ENCODE measurements around the gene SQSTM1.

Gene SQSTM1

GRCh38 chr5:179799644-179799973 is 21.1 kb upstream of the SQSTM1 start:
- Histone ChIP-seq H3K9ac (ENCODE audit: low read depth in 1 of 2, low read length in 2 of 2) (no peak overlapping the region), H3K9me3 (ENCODE audit: control insufficient read depth in 2 of 2, low read length in 2 of 2) (no peaks in the 10 kb centered on the region), H3K36me3 (ENCODE audit: control insufficient read depth in 2 of 2, insufficient read depth in 2 of 2, low read length in 2 of 2) (peaks cover 44 to 50% of the 10 kb centered on the region in 2 donors), H3K4me3 (ENCODE audit: low read length in 2 of 2) (no peak overlapping the region), H3K27ac (ENCODE audit: low read depth in 2 of 2, low read length in 2 of 2) (no peak overlapping the region), H3K4me1 (ENCODE audit: control insufficient read depth in 2 of 2, insufficient read depth in 2 of 2, low read length in 2 of 2) (peaks cover 33 to 39% of the 10 kb centered on the region in 2 donors), H3K27me3 (ENCODE audit: control insufficient read depth in 2 of 2, insufficient read depth in 2 of 2, low read length in 2 of 2) (no peaks in the 10 kb centered on the region)

GRCh38 chr5:179800071-179800695 is 20.5 kb upstream of the SQSTM1 start:
- H3K36me3 ChIP-seq (ENCODE audit: control insufficient read depth in 2 of 2, insufficient read depth in 2 of 2, low read length in 2 of 2), result peaks cover 44 to 50% of the 10 kb centered on the region in 2 donors
- peaks cover 33 to 41% of the 10 kb centered on the region in 2 donors for H3K4me1 ChIP-seq (ENCODE audit: control insufficient read depth in 2 of 2, insufficient read depth in 2 of 2, low read length in 2 of 2)
- no peak overlapping the region for H3K27ac ChIP-seq (ENCODE audit: low read depth in 2 of 2, low read length in 2 of 2)

GRCh38 chr5:179800696-179801201 is 20.0 kb upstream of the SQSTM1 start:
- Histone ChIP-seq H3K9ac (ENCODE audit: low read depth in 1 of 2, low read length in 2 of 2) (no peak overlapping the region), H3K27me3 (ENCODE audit: control insufficient read depth in 2 of 2, insufficient read depth in 2 of 2, low read length in 2 of 2) (no peaks in the 10 kb centered on the region), H3K36me3 (ENCODE audit: control insufficient read depth in 2 of 2, insufficient read depth in 2 of 2, low read length in 2 of 2) (peaks cover 44 to 50% of the 10 kb centered on the region in 2 donors), H3K4me3 (ENCODE audit: low read length in 2 of 2) (no peak overlapping the region), H3K9me3 (ENCODE audit: control insufficient read depth in 2 of 2, low read length in 2 of 2) (no peaks in the 10 kb centered on the region), H3K27ac (ENCODE audit: low read depth in 2 of 2, low read length in 2 of 2) (no peak overlapping the region), H3K4me1 (ENCODE audit: control insufficient read depth in 2 of 2, insufficient read depth in 2 of 2, low read length in 2 of 2) (peaks cover 36 to 42% of the 10 kb centered on the region in 2 donors)

More at GRCh38 chr5:179800071-179800695, 20.5 kb upstream of the SQSTM1 start:
- no peak overlapping the region for H3K9ac ChIP-seq (ENCODE audit: low read depth in 1 of 2, low read length in 2 of 2)
- H3K27me3 ChIP-seq (ENCODE audit: control insufficient read depth in 2 of 2, insufficient read depth in 2 of 2, low read length in 2 of 2), result no peaks in the 10 kb centered on the region
- H3K9me3 ChIP-seq (ENCODE audit: control insufficient read depth in 2 of 2, low read length in 2 of 2), result no peaks in the 10 kb centered on the region
- no peak overlapping the region for H3K4me3 ChIP-seq (ENCODE audit: low read length in 2 of 2)

- Histone ChIP-seq H3K9me3 (ENCODE audit: control insufficient read depth in 2 of 2, low read length in 2 of 2) (no peaks in the 10 kb centered on the region), H3K4me3 (ENCODE audit: low read length in 2 of 2) (no peak overlapping the region), H3K27me3 (ENCODE audit: control insufficient read depth in 2 of 2, insufficient read depth in 2 of 2, low read length in 2 of 2) (no peaks in the 10 kb centered on the region), H3K36me3 (ENCODE audit: control insufficient read depth in 2 of 2, insufficient read depth in 2 of 2, low read length in 2 of 2) (peaks cover 44 to 50% of the 10 kb centered on the region in 2 donors), H3K4me1 (ENCODE audit: control insufficient read depth in 2 of 2, insufficient read depth in 2 of 2, low read length in 2 of 2) (peaks cover 33 to 38% of the 10 kb centered on the region in 2 donors), H3K9ac (ENCODE audit: low read depth in 1 of 2, low read length in 2 of 2) (no peak overlapping the region), H3K27ac (ENCODE audit: low read depth in 2 of 2, low read length in 2 of 2) (no peak overlapping the region)
These were observed 19.1 kb upstream of the SQSTM1 start for GRCh38 chr5:179801304-179802206.

DNA sequence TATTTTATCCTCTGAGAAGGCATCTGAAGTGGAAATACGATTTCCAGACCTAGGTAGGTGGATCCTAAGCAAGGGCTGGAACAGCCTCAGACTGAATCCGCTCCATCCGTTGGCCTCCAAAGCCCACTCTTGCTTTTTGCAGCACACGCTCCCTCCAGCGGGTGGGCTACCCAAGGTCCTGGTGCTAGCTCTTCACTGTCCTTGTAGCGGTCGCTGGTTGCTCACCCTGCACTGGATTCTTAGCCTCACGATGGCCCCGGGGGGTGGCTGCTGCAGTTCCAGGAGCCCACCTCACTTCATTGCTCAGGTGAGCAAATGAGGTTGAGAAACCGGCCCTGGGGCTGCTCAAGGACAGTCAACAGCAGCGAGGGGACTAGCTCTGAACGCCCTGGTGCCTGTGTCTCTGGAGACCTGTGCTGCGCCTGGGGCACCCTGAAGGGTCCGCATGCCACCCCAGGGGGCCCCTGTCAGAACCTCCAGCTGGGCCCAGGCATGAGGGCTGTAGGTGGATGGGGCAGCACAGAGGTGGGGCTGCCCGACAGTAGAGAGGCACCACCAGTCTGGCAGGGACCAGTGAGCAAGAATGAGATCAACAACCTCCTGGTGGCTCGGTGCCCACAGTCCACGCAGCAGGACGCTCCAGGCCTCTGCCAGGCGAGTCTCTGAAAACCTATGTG is 18.4 kb upstream of the SQSTM1 start:
- Histone ChIP-seq H3K4me3 (ENCODE audit: low read length in 2 of 2) (no peak overlapping the region), H3K27me3 (ENCODE audit: control insufficient read depth in 2 of 2, insufficient read depth in 2 of 2, low read length in 2 of 2) (no peaks in the 10 kb centered on the region), H3K36me3 (ENCODE audit: control insufficient read depth in 2 of 2, insufficient read depth in 2 of 2, low read length in 2 of 2) (peaks cover 42 to 44% of the 10 kb centered on the region in 2 donors), H3K9ac (ENCODE audit: low read depth in 1 of 2, low read length in 2 of 2) (no peak overlapping the region), H3K27ac (ENCODE audit: low read depth in 2 of 2, low read length in 2 of 2) (no peak overlapping the region), H3K4me1 (ENCODE audit: control insufficient read depth in 2 of 2, insufficient read depth in 2 of 2, low read length in 2 of 2) (peaks cover 30 to 32% of the 10 kb centered on the region in 2 donors), H3K9me3 (ENCODE audit: control insufficient read depth in 2 of 2, low read length in 2 of 2) (no peaks in the 10 kb centered on the region)

- Histone ChIP-seq H3K4me3 (ENCODE audit: low read length in 2 of 2) (no peak overlapping the region), H3K27ac (ENCODE audit: low read depth in 2 of 2, low read length in 2 of 2) (no peak overlapping the region)
These were observed 17.6 kb upstream of the SQSTM1 start for GRCh38 chr5:179802950-179803562.

GRCh38 chr5:179803651-179804554 is 16.8 kb upstream of the SQSTM1 start:
- no peaks in the 10 kb centered on the region for H3K9me3 ChIP-seq (ENCODE audit: control insufficient read depth in 2 of 2, low read length in 2 of 2)
- H3K4me1 ChIP-seq (ENCODE audit: control insufficient read depth in 2 of 2, insufficient read depth in 2 of 2, low read length in 2 of 2), result peaks cover 32 to 34% of the 10 kb centered on the region in 2 donors
- H3K27me3 ChIP-seq (ENCODE audit: control insufficient read depth in 2 of 2, insufficient read depth in 2 of 2, low read length in 2 of 2), result no peaks in the 10 kb centered on the region
- peak overlapping the region; percentile 47 to 88 for H3K9ac ChIP-seq (ENCODE audit: low read depth in 1 of 2, low read length in 2 of 2)
- H3K27ac ChIP-seq (ENCODE audit: low read depth in 2 of 2, low read length in 2 of 2), result peak overlapping the region in 1 of 2 donors; percentile 95
- peaks cover 28 to 31% of the 10 kb centered on the region in 2 donors for H3K36me3 ChIP-seq (ENCODE audit: control insufficient read depth in 2 of 2, insufficient read depth in 2 of 2, low read length in 2 of 2)
- peak overlapping the region; percentile 67 to 71 for H3K4me3 ChIP-seq (ENCODE audit: low read length in 2 of 2)

More at GRCh38 chr5:179802950-179803562, 17.6 kb upstream of the SQSTM1 start:
- peaks cover 32 to 34% of the 10 kb centered on the region in 2 donors for H3K4me1 ChIP-seq (ENCODE audit: control insufficient read depth in 2 of 2, insufficient read depth in 2 of 2, low read length in 2 of 2)
- H3K9ac ChIP-seq (ENCODE audit: low read depth in 1 of 2, low read length in 2 of 2), result no peak overlapping the region
- no peaks in the 10 kb centered on the region for H3K9me3 ChIP-seq (ENCODE audit: control insufficient read depth in 2 of 2, low read length in 2 of 2)
- peaks cover 36 to 39% of the 10 kb centered on the region in 2 donors for H3K36me3 ChIP-seq (ENCODE audit: control insufficient read depth in 2 of 2, insufficient read depth in 2 of 2, low read length in 2 of 2)
- H3K27me3 ChIP-seq (ENCODE audit: control insufficient read depth in 2 of 2, insufficient read depth in 2 of 2, low read length in 2 of 2), result no peaks in the 10 kb centered on the region

DNA sequence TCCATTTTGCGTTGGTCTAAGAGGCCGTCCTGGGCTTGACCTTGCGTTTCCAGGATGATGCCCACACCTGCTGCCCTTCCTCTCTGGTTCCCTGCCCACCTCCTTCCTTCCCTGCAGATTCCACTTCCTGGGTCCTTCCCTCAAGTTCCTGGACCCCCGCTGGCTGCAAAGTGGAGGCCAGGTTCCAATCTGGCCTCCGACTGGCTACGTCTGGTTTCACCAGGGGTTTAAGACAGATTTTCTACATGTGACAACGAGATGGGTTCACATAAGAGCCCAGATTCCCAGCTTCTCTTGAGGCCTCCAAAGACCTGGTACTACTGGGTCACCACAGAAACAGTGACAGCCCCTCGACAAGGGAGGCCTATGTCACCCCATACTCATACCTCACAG is 16.2 kb upstream of the SQSTM1 start:
- Histone ChIP-seq H3K4me3 (ENCODE audit: low read length in 2 of 2) (peak overlapping the region; percentile 67 to 71), H3K27ac (ENCODE audit: low read depth in 2 of 2, low read length in 2 of 2) (peak overlapping the region; percentile 95 to 97), H3K9me3 (ENCODE audit: control insufficient read depth in 2 of 2, low read length in 2 of 2) (no peaks in the 10 kb centered on the region), H3K36me3 (ENCODE audit: control insufficient read depth in 2 of 2, insufficient read depth in 2 of 2, low read length in 2 of 2) (peaks cover 21 to 25% of the 10 kb centered on the region in 2 donors), H3K4me1 (ENCODE audit: control insufficient read depth in 2 of 2, insufficient read depth in 2 of 2, low read length in 2 of 2) (peaks cover 32 to 34% of the 10 kb centered on the region in 2 donors), H3K9ac (ENCODE audit: low read depth in 1 of 2, low read length in 2 of 2) (peak overlapping the region; percentile 56 to 88), H3K27me3 (ENCODE audit: control insufficient read depth in 2 of 2, insufficient read depth in 2 of 2, low read length in 2 of 2) (no peaks in the 10 kb centered on the region)

- Histone ChIP-seq H3K4me1 (ENCODE audit: control insufficient read depth in 2 of 2, insufficient read depth in 2 of 2, low read length in 2 of 2) (peaks cover 32 to 34% of the 10 kb centered on the region in 2 donors), H3K27me3 (ENCODE audit: control insufficient read depth in 2 of 2, insufficient read depth in 2 of 2, low read length in 2 of 2) (no peaks in the 10 kb centered on the region), H3K9ac (ENCODE audit: low read depth in 1 of 2, low read length in 2 of 2) (peak overlapping the region; percentile 75 to 88), H3K9me3 (ENCODE audit: control insufficient read depth in 2 of 2, low read length in 2 of 2) (no peaks in the 10 kb centered on the region), H3K4me3 (ENCODE audit: low read length in 2 of 2) (peak overlapping the region; percentile 67 to 71), H3K36me3 (ENCODE audit: control insufficient read depth in 2 of 2, insufficient read depth in 2 of 2, low read length in 2 of 2) (peaks cover 16 to 19% of the 10 kb centered on the region in 2 donors), H3K27ac (ENCODE audit: low read depth in 2 of 2, low read length in 2 of 2) (peak overlapping the region; percentile 95 to 97)
These were observed 15.6 kb upstream of the SQSTM1 start for GRCh38 chr5:179805070-179805528.
